Stimulated activated CD8-positive, alpha-beta memory T cell treated with anti-CD3 and anti-CD28 coated beads, Interleukin-15, amount 100 ng/mL, for 1 hour (primary cell): Measurements from ENCODE around the gene PLXNB3.
A peak's percentile ranks its signal among the peaks of the same experiment; 100 is the strongest.

Source experiments
- DNase-seq: peaks from one replicate; pipeline ENCODE4 v3.0.0-alpha.2; 2020; ENCODE audit warnings: low read depth

PLXNB3 gene

DNA sequence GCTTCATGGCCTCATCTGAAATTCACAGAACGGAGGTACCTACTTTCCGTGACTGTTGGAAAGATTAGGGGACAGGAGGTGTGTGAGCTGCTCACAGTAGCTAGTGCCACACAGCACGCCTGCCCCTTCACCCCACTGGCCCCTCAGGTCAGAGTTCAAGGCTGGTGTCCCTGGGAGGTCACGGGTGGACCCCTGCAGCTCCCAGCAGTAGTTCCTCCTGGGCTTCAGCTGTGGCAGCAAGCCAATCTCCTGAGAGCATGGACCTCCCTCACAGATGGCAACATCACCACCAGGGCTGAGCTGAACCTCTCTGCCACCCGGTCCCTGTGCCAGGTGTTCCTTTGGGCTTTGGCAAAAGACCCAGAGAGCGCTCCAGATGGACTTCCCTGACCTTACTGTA lies 28.3 kb downstream of the PLXNB3 start:
- no peak for DNase-seq

DNA sequence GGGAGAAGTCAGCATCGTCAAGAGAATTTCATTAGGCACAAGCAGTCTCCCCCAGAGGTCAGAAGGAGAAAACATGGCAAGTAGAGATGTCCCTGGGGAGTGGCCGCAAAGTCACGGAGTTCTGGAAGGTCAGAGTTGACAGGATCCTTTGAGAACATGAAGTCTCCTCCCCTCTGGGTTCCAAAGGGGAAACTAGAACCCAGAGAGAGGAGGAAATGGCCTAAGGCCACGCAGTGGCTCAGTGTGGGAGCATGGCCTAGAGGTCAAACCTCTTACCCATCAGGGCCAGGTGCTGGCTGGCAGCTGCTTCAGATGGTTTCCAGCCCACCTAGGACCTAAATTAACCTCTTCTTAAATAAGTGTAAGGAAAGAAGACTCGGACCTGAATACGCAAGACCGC lies 29.2 kb downstream of the PLXNB3 start:
- DNase-seq: no peak

DNA sequence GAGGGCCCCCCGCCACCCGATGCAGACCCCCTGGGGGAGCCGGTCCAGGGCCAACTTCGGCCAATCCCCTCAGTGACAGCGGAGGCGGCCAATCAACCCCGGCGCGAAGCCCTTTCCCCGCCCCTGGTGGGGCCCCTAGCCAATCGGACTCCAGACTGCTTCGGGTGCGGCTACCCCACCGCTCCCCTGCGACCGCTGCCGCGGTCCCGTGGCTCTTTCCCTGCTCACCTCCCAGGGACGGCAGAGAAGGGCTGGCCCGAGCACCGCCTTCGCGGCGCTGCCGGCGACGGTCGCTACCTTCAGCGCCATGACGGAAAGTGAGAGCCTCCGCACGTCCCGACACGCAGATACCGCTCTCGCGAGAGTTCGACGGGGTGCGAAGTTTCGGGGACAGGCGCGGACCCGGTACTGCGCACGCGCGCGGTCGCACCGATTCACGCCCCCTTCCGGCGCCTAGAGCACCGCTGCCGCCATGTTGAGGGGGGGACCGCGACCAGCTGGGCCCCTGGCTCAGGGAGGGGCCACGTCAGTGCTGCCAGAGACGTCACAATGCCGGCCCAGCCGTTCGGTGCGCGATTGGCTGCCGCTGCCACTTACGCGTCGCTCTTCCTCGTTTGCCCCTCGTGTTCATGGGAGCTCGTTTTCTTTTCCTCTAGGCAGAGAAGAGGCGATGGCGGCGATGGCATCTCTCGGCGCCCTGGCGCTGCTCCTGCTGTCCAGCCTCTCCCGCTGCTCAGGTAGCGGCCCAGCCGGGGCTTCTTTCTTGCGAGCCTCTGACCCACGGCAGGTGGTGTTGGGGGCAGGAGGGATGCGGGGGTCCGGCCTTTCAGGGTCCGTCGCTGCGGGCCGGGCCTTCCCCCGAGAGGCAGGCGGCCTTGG lies 30.2 kb downstream of the PLXNB3 start, which contains the start of the genes IDH3G and SSR4:
Gene IDH3G, minus strand, starts transcription at position 358 of the 879 bp plus-strand sequence. Its CDS starts 49 bp downstream, at position 309.
Gene SSR4, plus strand, starts transcription at position 651 of the 879 bp plus-strand sequence. Its CDS starts 20 bp downstream, at position 671.
- peak; percentile 76 for DNase-seq

GRCh38 chrX:153794897-153795816 lies 31.1 kb downstream of the PLXNB3 start:
- no peak for DNase-seq

DNA sequence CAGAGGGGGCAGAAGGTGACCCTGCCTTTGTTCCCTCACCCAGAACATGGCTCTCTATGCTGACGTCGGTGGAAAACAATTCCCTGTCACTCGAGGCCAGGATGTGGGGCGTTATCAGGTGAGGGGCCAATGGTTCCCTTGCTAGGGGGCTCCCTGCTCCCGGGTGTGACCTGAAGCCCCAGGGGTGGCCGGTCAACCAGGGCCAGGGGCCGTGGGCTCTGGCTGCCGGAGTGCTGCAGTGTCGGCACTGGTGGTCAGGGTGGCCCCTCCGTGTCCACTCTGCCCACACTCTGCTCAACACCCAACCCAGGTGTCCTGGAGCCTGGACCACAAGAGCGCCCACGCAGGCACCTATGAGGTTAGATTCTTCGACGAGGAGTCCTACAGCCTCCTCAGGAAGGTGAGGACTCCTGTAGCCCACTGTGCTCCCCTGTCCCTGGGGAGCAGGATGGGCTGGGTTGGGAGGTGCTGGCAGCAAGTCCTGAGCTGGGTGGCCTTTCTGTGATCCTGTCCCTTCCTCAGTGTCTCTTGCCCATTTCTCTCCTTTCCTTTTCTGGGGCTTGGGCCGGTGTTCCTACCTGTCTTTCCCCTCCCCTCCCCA lies 33.5 kb downstream of the PLXNB3 start:
- no peak for DNase-seq

- DNase-seq: no peak
Observed at GRCh38 chrX:153799326-153799725, 35.3 kb downstream of the PLXNB3 start.

DNA sequence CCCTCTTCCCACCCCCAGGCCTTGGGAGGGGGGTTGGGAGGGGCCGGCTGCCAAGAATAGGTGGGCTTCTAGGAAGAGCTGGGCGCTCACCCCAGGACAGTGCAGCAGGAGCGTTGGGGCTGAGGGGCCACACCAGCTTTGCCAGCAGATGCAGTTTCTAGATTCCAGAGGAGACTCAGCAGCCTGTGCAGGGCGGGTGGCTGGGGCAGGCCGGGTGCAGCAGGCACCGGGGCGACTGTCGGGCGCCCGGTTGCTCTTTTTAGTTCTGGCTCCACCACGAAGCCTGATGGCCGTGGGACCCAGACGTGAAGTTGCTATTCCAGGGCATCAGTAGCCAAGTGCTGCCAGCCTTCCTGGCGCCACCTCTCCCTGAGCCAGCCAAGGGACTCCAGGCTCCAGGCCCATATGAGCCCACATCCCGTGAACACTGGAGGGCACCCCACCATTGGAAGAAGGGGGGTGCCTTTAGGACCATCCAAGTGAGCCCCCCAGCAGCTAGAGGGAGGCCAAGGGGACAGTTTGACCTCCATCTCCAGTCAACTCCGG lies 36.2 kb downstream of the PLXNB3 start:
- no peak for DNase-seq

GRCh38 chrX:153800746-153801145 lies 36.7 kb downstream of the PLXNB3 start:
- no peak for DNase-seq

DNA sequence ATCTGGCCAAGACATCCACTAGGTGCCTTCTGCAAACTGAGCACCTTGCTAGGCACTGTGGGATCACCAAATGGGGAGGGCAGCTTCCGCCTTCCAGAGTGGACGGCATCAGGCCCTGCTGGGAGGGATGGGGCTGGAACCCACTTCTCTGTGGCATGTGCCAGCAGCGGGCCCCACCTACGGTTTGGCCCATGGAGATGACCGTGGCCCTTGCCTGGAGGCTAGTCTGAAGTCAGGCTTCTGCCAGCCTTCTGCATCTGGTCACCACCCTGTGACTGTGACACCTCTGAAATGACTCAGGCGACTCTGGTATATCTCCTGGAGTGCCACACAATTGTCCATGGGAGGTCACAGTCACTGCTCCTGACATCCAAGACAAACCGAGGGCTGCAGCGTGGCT lies 37.6 kb downstream of the PLXNB3 start:
- no peak for DNase-seq

GRCh38 chrX:153802513-153803045 lies 38.5 kb downstream of the PLXNB3 start:
- DNase-seq: no peak

DNA sequence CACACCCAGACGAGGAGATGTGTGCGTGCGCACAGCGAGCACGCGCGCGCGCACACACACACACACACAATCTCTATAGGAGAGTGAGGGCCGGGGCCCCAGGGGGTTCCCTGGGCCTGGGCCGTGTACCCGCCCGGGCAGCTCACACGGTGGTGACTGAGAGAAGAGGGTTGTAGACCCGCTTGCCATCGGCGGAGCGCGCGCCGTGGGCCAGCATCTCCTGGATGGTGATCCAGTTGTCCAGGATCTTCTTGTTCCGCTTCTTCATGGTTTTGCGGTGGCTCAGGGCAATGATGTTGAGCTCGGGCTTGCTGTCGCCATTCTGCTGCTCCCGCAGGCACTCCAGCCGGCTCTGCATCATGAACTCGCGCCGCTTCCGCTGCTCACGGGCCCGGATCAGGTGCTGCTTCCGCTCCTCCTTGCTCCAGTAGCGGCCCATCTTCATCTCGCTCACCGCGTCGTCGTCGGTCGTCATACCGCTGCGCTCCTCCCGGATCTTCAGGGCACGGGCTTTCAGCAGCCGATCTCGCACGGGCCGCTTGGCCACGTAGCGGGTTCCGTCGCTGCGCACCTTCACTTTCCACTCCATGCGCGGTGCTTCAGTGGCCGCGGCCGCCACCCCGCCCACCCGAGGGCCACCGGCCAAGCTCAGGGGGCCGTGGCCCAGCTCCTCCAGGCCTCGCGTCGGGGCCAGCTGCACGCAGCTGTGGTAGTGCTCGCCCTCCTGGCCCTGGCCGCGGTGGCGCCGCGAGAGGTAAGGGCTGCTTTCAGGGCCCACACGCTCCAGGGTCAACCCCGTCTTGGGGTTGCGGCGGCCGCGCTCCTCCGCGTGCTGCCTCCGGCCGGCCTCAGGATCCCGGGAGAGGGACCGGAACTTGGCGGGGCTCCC lies 39.4 kb downstream of the PLXNB3 start:
- no peak for DNase-seq

GRCh38 chrX:153804100-153804595 lies 40.1 kb downstream of the PLXNB3 start:
- no peak for DNase-seq

DNA sequence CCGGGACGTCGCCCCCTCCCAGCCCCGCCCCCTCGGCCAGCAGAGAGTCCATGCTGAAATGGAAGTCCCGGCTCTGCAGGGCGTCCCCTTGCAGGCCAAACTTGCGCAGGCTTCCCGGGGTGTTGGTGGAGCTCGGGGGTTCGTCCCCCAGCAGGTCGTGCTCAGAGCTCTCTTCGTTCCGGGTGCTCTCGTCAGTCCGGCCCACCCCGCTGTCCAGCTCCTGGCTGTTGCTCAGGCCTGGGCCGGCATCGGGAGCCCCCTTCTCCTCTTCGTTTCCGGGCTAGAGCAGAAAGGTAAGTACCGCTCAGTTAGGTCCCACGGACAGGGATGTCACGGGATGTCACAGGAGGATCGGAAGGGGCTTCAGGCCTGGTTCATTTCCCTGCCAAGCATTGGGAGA lies 40.6 kb downstream of the PLXNB3 start:
- DNase-seq: no peak

DNA sequence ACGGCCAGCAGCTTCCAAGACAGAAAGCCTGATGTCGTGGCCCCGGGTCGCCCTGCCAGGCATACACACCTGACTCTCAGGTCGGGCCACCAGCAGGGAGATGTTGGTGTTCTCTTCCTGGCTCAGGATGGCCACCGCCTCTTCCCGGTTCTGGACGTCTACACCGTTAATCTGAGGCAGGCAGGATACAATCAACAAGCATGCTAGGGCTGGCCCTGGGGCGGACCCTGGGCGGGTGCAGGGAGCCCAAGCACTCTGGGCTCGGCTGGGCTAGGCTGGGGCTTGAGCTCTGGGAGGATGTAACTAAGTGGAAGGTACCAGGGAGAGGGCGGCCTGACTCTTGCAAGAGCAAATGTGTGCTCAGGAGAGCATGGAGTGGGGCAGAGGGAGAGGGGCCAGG lies 41.4 kb downstream of the PLXNB3 start:
- DNase-seq: no peak

DNA sequence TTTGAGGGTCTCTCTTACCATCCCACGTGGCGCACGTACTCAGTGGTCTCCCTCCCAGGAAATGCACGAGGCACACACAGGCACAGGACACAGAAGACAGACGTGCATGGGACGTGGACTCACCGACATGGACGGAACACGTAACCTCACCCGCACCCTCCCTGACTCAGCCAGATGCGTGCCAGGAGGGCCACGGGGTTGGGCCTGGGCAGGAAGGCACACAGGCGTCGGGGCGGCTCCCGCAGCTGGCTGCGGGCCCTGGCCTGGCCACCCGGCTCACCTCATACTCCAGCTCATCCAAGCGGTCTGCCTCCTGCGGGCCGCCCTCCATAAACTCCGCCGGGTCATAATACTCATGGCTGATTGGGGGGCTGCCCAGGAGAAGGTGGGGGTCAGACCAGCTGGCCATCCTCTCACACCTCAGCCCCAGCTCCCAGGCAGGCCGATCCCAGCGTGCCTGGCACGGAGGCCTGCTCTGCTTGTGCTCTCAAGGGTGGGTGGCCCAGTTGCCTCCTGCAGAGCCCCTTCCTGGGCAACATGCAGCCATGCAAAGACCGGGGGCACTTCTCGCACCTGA lies 43.0 kb downstream of the PLXNB3 start:
- no peak for DNase-seq

DNA sequence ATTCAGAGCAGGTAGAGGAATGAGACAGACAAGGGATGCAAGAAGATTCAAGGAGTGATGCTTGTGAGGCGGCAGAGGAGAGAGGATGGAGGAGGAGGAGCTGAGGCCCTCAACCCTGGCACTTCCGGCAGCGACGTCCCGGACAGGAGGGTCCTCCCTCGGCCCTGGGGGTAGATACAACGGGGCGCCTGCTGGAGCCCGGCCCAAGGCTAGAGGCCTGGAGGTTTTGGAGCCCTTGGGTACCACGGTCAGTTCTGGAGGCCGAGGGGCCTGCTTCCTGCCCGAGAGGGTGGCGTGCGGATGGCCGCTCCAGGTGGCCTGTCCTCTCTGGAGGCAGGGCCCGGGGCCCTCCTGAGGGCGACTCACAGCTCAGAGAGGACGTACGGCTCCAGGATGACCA lies 43.9 kb downstream of the PLXNB3 start:
- no peak for DNase-seq

DNA sequence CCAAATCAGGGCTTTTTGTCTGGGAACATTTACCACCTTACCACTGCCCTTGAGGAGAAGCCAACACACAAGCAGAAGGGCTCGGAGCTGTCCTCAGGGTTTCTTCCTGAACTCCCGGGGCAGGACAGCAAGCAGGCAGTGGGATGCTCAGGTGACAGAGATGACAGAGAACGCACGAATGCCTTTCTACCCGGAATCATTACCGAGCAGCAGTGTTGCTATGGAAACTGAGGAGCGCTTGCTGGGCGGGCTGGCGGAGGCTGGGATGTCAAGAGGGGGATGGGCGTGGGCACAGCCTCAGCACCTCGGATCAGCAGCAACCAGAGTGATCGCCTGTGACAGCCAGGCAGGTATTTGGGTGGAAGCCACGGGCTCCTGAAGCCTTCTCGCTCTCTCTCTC lies 48.2 kb downstream of the PLXNB3 start:
- no peak for DNase-seq

DNA sequence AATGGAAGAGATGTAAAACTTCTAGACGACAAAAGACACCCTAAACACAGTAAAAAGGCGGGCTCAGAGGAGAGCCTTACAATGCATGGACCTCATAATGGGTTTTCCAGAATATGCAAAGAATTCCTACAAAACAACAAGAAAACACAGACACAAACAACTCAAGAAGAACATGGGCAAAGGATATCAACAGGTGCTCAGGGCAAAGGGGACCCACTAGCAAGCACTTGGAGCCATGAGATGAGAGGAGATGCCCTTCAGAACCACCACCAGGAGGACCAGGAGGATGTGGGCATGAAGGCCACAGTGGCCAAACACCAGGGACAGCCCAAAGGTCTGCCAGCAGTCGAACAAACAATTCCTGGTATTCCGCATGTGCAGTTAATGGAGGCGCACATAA lies 49.1 kb downstream of the PLXNB3 start:
- no peak for DNase-seq

- DNase-seq: no peak
Observed at GRCh38 chrX:153814591-153815315, 50.7 kb downstream of the PLXNB3 start.
